HCT116 (cell line): ENCODE results near the gene PARP12. TPM values are rescaled to one million over a fixed set of nuclear protein-coding genes. Genes with fewer than 3 reads are reported as not detected.

ENCODE experiments used
- ATAC-seq: fragments of 200-7000 bp; cut with Tn5 transposase; 2 replicates; pipeline ENCODE4 v1.9.1; 2020; ENCODE audit warnings: mild to moderate bottlenecking, moderate library complexity
- BruUV-seq: library from RNA; stranded (reverse); fragments of 400-500 nt; replicated peaks from 2 replicates; lab custom pipeline; 2021; lab: Mats Ljungman, UMichigan
- CTCF ChIA-PET: fragments of 300-600 bp; sonication (Branson Sonifier 250); formaldehyde crosslinking; loops from one replicate; lab custom pipeline; 2021; ENCODE audit warnings: antibody characterized with exemption; lab: Charles Lee
- POLR2A ChIA-PET: fragments of 300-600, 350-600 bp; sonication (Branson Sonifier 250); formaldehyde crosslinking; loops from one replicate; lab custom pipeline; 2021; ENCODE audit warnings: antibody characterized with exemption; lab: Charles Lee
- RAD21 ChIA-PET, 2 experiments: fragments of 300-600 bp; sonication (Branson Sonifier 250); formaldehyde crosslinking; loops; one replicate each; lab custom pipeline; 2023; ENCODE audit warnings: low total read pairs in 2 of 2; ENCODE audit not compliant: uncharacterized antibody in 2 of 2, unreplicated experiment in 2 of 2, low non-redundant PET in 1 of 2; lab: Charles Lee
- DNase-seq: peaks from one replicate; pipeline ENCODE4 v3.0.0-alpha.2; 2010; ENCODE audit warnings: low read depth, low spot score
- H2AFZ ChIP-seq: fragments of 200-600 bp; shearing (Covaris generic), sonication (generic); 2 replicates; pipeline ENCODE4 v1.6.1; 2017; ENCODE audit warnings: low read depth, mixed run types, mixed read lengths, antibody characterized with exemption, low read length; ENCODE audit not compliant: poor library complexity, severe bottlenecking
- H3K27ac ChIP-seq: 2 replicates; pipeline ENCODE4 v1.5.1; 2012; ENCODE audit warnings: low read depth, low read length
- H3K27me3 ChIP-seq: fragments of 200-600 bp; sonication (generic); 2 replicates; pipeline ENCODE4 v1.6.1; 2016; ENCODE audit warnings: mixed run types, low read length, mixed read lengths; ENCODE audit not compliant: insufficient read depth
- H3K36me3 ChIP-seq, 2 experiments: fragments of 200-500 bp in 1 of 2; fragments of 200-600 bp in 1 of 2; sonication (Bioruptor generic) in 1 of 2; sonication (generic) in 1 of 2; 2 replicates each; pipeline versions ENCODE4 v1.5.1 to v1.6.1; 2014 to 2016; ENCODE audit warnings: low read length in 2 of 2, inconsistent platforms in 1 of 2, mixed read lengths in 1 of 2, mixed run types in 1 of 2; ENCODE audit not compliant: insufficient read depth in 2 of 2, control insufficient read depth in 1 of 2
- H3K4me1 ChIP-seq, 2 experiments: fragments of 200-600 bp in 1 of 2; sonication (generic) in 1 of 2; 2 replicates each; pipeline versions ENCODE4 v1.5.1 to v1.6.1; 2012 to 2017; ENCODE audit warnings: low read length in 2 of 2, inconsistent platforms in 1 of 2, mild to moderate bottlenecking in 1 of 2, mixed read lengths in 1 of 2, mixed run types in 1 of 2, moderate library complexity in 1 of 2; ENCODE audit not compliant: insufficient read depth in 2 of 2, control insufficient read depth in 1 of 2
- H3K4me2 ChIP-seq: fragments of 200-600 bp; sonication (generic); 2 replicates; pipeline ENCODE4 v1.6.1; 2017; ENCODE audit warnings: mixed run types, low read length, mixed read lengths
- H3K4me3 ChIP-seq, 2 experiments: fragments of 200-600 bp in 1 of 2; sonication (generic) in 1 of 2; replicated peaks in 1 of 2; 2 replicates each; pipeline ENCODE4 v1.5.1; 2011 to 2016; ENCODE audit warnings: low read length in 2 of 2, control low read depth in 1 of 2, low read depth in 1 of 2, mild to moderate bottlenecking in 1 of 2, mixed read lengths in 1 of 2, mixed run types in 1 of 2
- H3K79me2 ChIP-seq: fragments of 200-600 bp; sonication (generic); 2 replicates; pipeline ENCODE4 v1.6.1; 2017; ENCODE audit warnings: mild to moderate bottlenecking, mixed run types, low read length, moderate library complexity, mixed read lengths; ENCODE audit not compliant: insufficient read depth
- H3K9ac ChIP-seq: fragments of 200-600 bp; sonication (generic); 2 replicates; pipeline ENCODE4 v1.6.1; 2016; ENCODE audit warnings: low read length, mixed read lengths
- H3K9me2 ChIP-seq: fragments of 200-600 bp; sonication (generic), shearing (Covaris generic); 2 replicates; pipeline ENCODE4 v1.6.1; 2017; ENCODE audit warnings: mixed run types, mild to moderate bottlenecking, moderate library complexity; ENCODE audit not compliant: insufficient read depth
- H3K9me3 ChIP-seq, 2 experiments: fragments of 200-500 bp in 1 of 2; fragments of 200-600 bp in 1 of 2; sonication (Bioruptor generic) in 1 of 2; sonication (generic) in 1 of 2; 2 replicates each; pipeline ENCODE4 v1.6.1; 2014 to 2017; ENCODE audit warnings: low read length in 2 of 2, mixed read lengths in 2 of 2, inconsistent platforms in 1 of 2, low read depth in 1 of 2, mild to moderate bottlenecking in 1 of 2, mixed run types in 1 of 2, moderate library complexity in 1 of 2; ENCODE audit not compliant: control insufficient read depth in 1 of 2, insufficient read depth in 1 of 2
- H4K20me1 ChIP-seq: fragments of 200-600 bp; sonication (generic), shearing (Covaris generic); 2 replicates; pipeline ENCODE4 v1.6.1; 2017; ENCODE audit warnings: mixed run types, mild to moderate bottlenecking, moderate library complexity; ENCODE audit not compliant: insufficient read depth
- CEBPB ChIP-seq: IDR thresholded peaks from 2 replicates; pipeline ENCODE4 v1.6.1; 2012; ENCODE audit warnings: low read depth
- EGR1 ChIP-seq: IDR thresholded peaks from 2 replicates; pipeline ENCODE4 v1.6.1; 2012; ENCODE audit warnings: low read depth
- ELF1 ChIP-seq: IDR thresholded peaks from 2 replicates; pipeline ENCODE4 v1.6.1; 2012; ENCODE audit warnings: low read depth, borderline replicate concordance
- EZH2 ChIP-seq: fragments of 200-600 bp; sonication (generic); IDR thresholded peaks from 2 replicates; pipeline ENCODE4 v1.6.1; 2017; ENCODE audit warnings: antibody characterized with exemption, mixed run types
- POLR2A ChIP-seq: IDR thresholded peaks from 2 replicates; pipeline ENCODE4 v1.7.0; 2011; ENCODE audit warnings: borderline replicate concordance; ENCODE audit not compliant: insufficient read depth, insufficient read length; ENCODE audit errors: extremely low read depth
- ZNF274 ChIP-seq: fragments of 200-500 bp; sonication (Bioruptor generic); IDR thresholded peaks from 2 replicates; pipeline ENCODE4 v1.6.1; 2014; ENCODE audit warnings: mild to moderate bottlenecking, low read depth, low read length, inconsistent platforms
- intact Hi-C: fragments of 100-400 bp; cut with micrococcal nuclease; formaldehyde crosslinking; loops from 2 replicates; pipeline ENCODE4 v1.10.0; 2022
- total RNA-seq: library from RNA; stranded (reverse); gene quantifications from one replicate; pipeline ENCODE4 v1.2.1, GENCODE V29; 2021; ENCODE audit not compliant: unreplicated experiment
- TF ChIP-seq, protein P1 (sequence below): IDR thresholded peaks from 2 replicates; pipeline ENCODE4 v1.6.1; 2011; ENCODE audit warnings: mild to moderate bottlenecking, low read length, moderate library complexity; ENCODE audit not compliant: insufficient replicate concordance; ENCODE audit errors: extremely low read depth
- TF ChIP-seq, protein P2 (sequence below), 3 experiments: fragments of 200-600 bp in 1 of 3; sonication (generic) in 1 of 3; IDR thresholded peaks in 2 of 3; conservative IDR thresholded peaks in 1 of 3; 2 replicates each; pipeline ENCODE4 v1.5.1; 2012 to 2017; ENCODE audit warnings: low read depth in 2 of 3, low read length in 2 of 3, antibody characterized with exemption in 1 of 3, borderline replicate concordance in 1 of 3, control low read depth in 1 of 3, mild to moderate bottlenecking in 1 of 3, mixed read lengths in 1 of 3, mixed run types in 1 of 3, moderate library complexity in 1 of 3; ENCODE audit not compliant: insufficient read depth in 1 of 3
- TF ChIP-seq, protein P3 (sequence below): IDR thresholded peaks from 2 replicates; pipeline ENCODE4 v1.6.1; 2012; ENCODE audit warnings: low read depth

PARP12 gene
- total RNA-seq, 1 experiment from 2014 or later, result 17.7 TPM

DNA sequence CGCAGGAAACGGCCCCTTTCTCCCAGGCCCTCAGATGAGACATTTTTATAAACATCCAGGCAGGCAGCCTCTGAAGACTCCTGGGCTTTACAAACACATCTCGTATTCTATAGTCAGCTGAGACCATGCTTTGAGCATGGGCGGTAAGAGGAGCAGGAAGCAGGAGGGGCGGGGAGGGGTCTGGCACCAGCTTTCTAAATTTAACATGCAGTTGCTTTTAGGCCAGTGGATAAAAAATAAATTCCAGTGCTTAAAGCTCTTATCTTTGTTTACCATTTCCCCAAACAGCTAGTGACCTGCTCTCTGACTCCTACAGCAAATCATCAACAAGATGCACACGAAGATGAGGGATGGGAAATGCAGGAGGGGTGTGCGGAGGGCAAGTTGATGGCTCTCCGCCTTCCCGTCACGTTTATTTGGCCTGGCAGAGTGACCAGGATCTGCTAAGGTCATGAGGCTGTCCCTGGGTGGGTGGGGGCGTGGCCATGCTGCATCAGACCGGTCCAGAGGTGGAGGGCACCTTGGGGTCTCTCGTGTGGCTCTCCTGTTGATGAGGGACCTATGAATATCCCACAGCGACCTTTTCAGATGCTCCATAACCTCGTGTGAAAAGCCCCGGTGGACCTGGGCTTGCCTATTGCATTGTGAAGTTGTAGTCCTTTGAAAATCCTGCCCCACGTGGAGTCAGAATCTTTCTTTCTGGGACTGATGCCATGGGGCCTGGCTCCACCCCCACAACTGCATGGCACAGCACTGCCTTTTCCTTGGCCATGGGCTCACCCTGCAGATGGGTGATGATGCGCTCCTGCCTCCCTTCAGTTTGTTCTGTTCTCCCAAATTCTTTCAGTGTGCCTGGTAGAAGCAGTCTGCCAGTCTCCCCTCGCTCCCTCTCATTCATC is 67.5 kb downstream of the PARP12 start:
- Histone ChIP-seq H3K27me3 (no peaks in the 10 kb centered on the region), H3K4me1 (peaks cover 0 to 21% of the 10 kb centered on the region in 2 experiments; a peak in 2 of 4 replicates), H3K36me3 (no peaks in the 10 kb centered on the region), H3K9me3 (no peaks in the 10 kb centered on the region), H3K9ac (no peak overlapping the region), H3K27ac (no peak overlapping the region), H3K79me2 (no peaks in the 10 kb centered on the region), H3K9me2 (no peaks in the 10 kb centered on the region), H4K20me1 (no peaks in the 10 kb centered on the region), H3K4me2 (no peak overlapping the region), H2AFZ (no peak overlapping the region), H3K4me3 (no peak overlapping the region)
- CTCF ChIA-PET, result interaction anchor here (3.0 kb wide), 1 partner anchor 376 kb away, joined by 8 read pairs; no protein-coding TSS in a partner anchor
- ATAC-seq, result no peak
- RAD21 ChIA-PET, result no interaction called here
- POLR2A ChIA-PET, result no interaction called here
- no peak for DNase-seq
- BruUV-seq, result no TSS peak
- intact Hi-C loops, result no loop called here
- TF ChIP-seq EZH2 (no peak), POLR2A (no peak), ZNF274 (no peak)
- TF ChIP-seq, protein P1, sequence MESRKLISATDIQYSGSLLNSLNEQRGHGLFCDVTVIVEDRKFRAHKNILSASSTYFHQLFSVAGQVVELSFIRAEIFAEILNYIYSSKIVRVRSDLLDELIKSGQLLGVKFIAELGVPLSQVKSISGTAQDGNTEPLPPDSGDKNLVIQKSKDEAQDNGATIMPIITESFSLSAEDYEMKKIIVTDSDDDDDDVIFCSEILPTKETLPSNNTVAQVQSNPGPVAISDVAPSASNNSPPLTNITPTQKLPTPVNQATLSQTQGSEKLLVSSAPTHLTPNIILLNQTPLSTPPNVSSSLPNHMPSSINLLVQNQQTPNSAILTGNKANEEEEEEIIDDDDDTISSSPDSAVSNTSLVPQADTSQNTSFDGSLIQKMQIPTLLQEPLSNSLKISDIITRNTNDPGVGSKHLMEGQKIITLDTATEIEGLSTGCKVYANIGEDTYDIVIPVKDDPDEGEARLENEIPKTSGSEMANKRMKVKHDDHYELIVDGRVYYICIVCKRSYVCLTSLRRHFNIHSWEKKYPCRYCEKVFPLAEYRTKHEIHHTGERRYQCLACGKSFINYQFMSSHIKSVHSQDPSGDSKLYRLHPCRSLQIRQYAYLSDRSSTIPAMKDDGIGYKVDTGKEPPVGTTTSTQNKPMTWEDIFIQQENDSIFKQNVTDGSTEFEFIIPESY, result no peak

DNA sequence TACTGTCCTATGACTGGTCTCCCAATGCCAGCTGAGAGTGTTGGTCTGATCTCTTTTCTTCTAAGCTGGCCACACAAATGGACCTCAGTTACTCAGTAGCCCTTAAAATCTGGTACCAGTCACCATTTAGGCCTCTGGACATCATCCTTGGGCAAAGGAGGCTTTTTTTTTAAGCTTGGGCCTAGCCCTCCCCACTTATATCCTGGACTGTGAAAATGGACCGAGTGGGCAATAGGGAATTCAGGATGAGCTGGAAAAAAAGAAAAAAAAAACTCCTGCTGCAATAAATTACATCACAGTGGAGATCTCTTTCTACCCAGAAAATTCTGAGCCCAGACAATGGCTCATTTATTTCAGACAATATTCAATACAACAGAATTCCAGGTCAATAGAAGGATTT is 68.4 kb downstream of the PARP12 start:
- no peak for ATAC-seq
- TF ChIP-seq EGR1 (no peak), CEBPB (no peak), ELF1 (no peak)
- TF ChIP-seq, protein P2, sequence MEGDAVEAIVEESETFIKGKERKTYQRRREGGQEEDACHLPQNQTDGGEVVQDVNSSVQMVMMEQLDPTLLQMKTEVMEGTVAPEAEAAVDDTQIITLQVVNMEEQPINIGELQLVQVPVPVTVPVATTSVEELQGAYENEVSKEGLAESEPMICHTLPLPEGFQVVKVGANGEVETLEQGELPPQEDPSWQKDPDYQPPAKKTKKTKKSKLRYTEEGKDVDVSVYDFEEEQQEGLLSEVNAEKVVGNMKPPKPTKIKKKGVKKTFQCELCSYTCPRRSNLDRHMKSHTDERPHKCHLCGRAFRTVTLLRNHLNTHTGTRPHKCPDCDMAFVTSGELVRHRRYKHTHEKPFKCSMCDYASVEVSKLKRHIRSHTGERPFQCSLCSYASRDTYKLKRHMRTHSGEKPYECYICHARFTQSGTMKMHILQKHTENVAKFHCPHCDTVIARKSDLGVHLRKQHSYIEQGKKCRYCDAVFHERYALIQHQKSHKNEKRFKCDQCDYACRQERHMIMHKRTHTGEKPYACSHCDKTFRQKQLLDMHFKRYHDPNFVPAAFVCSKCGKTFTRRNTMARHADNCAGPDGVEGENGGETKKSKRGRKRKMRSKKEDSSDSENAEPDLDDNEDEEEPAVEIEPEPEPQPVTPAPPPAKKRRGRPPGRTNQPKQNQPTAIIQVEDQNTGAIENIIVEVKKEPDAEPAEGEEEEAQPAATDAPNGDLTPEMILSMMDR (IDR thresholded peaks at IDR 0.05 in 2 of 3, conservative IDR thresholded peaks at IDR 0.05 in 1 of 3; ENCODE audit: borderline replicate concordance in 1 of 3, insufficient read depth in 1 of 3, low read depth in 2 of 3, low read length in 2 of 3), result no peak
- TF ChIP-seq, protein P3, sequence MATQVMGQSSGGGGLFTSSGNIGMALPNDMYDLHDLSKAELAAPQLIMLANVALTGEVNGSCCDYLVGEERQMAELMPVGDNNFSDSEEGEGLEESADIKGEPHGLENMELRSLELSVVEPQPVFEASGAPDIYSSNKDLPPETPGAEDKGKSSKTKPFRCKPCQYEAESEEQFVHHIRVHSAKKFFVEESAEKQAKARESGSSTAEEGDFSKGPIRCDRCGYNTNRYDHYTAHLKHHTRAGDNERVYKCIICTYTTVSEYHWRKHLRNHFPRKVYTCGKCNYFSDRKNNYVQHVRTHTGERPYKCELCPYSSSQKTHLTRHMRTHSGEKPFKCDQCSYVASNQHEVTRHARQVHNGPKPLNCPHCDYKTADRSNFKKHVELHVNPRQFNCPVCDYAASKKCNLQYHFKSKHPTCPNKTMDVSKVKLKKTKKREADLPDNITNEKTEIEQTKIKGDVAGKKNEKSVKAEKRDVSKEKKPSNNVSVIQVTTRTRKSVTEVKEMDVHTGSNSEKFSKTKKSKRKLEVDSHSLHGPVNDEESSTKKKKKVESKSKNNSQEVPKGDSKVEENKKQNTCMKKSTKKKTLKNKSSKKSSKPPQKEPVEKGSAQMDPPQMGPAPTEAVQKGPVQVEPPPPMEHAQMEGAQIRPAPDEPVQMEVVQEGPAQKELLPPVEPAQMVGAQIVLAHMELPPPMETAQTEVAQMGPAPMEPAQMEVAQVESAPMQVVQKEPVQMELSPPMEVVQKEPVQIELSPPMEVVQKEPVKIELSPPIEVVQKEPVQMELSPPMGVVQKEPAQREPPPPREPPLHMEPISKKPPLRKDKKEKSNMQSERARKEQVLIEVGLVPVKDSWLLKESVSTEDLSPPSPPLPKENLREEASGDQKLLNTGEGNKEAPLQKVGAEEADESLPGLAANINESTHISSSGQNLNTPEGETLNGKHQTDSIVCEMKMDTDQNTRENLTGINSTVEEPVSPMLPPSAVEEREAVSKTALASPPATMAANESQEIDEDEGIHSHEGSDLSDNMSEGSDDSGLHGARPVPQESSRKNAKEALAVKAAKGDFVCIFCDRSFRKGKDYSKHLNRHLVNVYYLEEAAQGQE, result no peak

More for the DNA sequence above, 68.4 kb downstream of the PARP12 start:
- no peak for DNase-seq
- H2AFZ ChIP-seq, result no peak overlapping the region
- no peak overlapping the region for H3K9ac ChIP-seq
- H3K4me2 ChIP-seq, result no peak overlapping the region
- no peaks in the 10 kb centered on the region for H3K79me2 ChIP-seq
- intact Hi-C loops, result no loop called here
- no peaks in the 10 kb centered on the region for H3K9me3 ChIP-seq
- H3K4me3 ChIP-seq, result no peak overlapping the region
- RAD21 ChIA-PET, result interaction anchor here in 1 of 2 experiments (0.7 kb wide), 1 partner anchor 8 kb away, joined by 3 read pairs; no protein-coding TSS in a partner anchor
- CTCF ChIA-PET, result interaction anchor here (1.5 to 3.0 kb wide), 2 partner anchors 11 to 375 kb away, joined by 4 to 8 read pairs; no protein-coding TSS in a partner anchor
- H3K4me1 ChIP-seq, result peaks cover 0 to 24% of the 10 kb centered on the region in 2 experiments; a peak in 2 of 4 replicates
- BruUV-seq, result no TSS peak
- POLR2A ChIA-PET, result no interaction called here
- H4K20me1 ChIP-seq, result no peaks in the 10 kb centered on the region
- no peak overlapping the region for H3K27ac ChIP-seq
- H3K9me2 ChIP-seq, result no peaks in the 10 kb centered on the region
- H3K27me3 ChIP-seq, result no peaks in the 10 kb centered on the region
- H3K36me3 ChIP-seq, result no peaks in the 10 kb centered on the region
